ENCODE results near the gene TEX51. TPM values are rescaled to one million over a fixed set of nuclear protein-coding genes. Genes with fewer than 3 reads are reported as not detected.

Gene TEX51
- total RNA-seq, 1 experiment from 2014 or later, result not detected

GRCh38 chr2:126858991-126859390 is 39.7 kb upstream of the TEX51 start:
- no TSS peak for BruUV-seq (replicated peaks)
- ChIA-PET POLR2A (no interaction called here), CTCF (no interaction called here), RAD21 (ENCODE audit: low non-redundant PET in 1 of 2, low total read pairs in 2 of 2, uncharacterized antibody in 2 of 2, unreplicated experiment in 2 of 2) (no interaction called here)
- Histone ChIP-seq H3K4me3 (replicated peaks in 1 of 2; ENCODE audit: low read depth in 1 of 2, low read length in 2 of 2) (no peak overlapping the region), H2AFZ (ENCODE audit: low read depth, low read length, poor library complexity, severe bottlenecking) (no peak overlapping the region), H3K79me2 (ENCODE audit: insufficient read depth, low read length) (no peaks in the 10 kb centered on the region), H3K9ac (ENCODE audit: low read length) (no peak overlapping the region), H3K4me1 (ENCODE audit: control insufficient read depth in 1 of 2, insufficient read depth in 2 of 2, low read length in 2 of 2) (no peaks in the 10 kb centered on the region), H3K9me2 (ENCODE audit: insufficient read depth) (no peaks in the 10 kb centered on the region), H3K27ac (ENCODE audit: low read depth, low read length) (no peak overlapping the region), H3K36me3 (ENCODE audit: control insufficient read depth in 1 of 2, insufficient read depth in 2 of 2, low read length in 2 of 2) (no peaks in the 10 kb centered on the region), H3K4me2 (ENCODE audit: low read length) (no peak overlapping the region), H3K9me3 (ENCODE audit: control insufficient read depth in 1 of 2, insufficient read depth in 1 of 2, low read depth in 1 of 2, low read length in 2 of 2) (no peaks in the 10 kb centered on the region), H4K20me1 (ENCODE audit: insufficient read depth) (no peaks in the 10 kb centered on the region), H3K27me3 (ENCODE audit: insufficient read depth, low read length) (peaks cover 43% of the 10 kb centered on the region; the same call in 1 of the 2 replicates)
- ATAC-seq (no peak), DNase-seq (ENCODE audit: low read depth, low spot score) (no peak)
- intact Hi-C loops (cut with micrococcal nuclease), result no loop called here
- no peak for TF ChIP-seq POLR2AphosphoS5 (IDR thresholded peaks at IDR 0.05; ENCODE audit: low read depth, low read length)
- TF ChIP-seq, protein P1, sequence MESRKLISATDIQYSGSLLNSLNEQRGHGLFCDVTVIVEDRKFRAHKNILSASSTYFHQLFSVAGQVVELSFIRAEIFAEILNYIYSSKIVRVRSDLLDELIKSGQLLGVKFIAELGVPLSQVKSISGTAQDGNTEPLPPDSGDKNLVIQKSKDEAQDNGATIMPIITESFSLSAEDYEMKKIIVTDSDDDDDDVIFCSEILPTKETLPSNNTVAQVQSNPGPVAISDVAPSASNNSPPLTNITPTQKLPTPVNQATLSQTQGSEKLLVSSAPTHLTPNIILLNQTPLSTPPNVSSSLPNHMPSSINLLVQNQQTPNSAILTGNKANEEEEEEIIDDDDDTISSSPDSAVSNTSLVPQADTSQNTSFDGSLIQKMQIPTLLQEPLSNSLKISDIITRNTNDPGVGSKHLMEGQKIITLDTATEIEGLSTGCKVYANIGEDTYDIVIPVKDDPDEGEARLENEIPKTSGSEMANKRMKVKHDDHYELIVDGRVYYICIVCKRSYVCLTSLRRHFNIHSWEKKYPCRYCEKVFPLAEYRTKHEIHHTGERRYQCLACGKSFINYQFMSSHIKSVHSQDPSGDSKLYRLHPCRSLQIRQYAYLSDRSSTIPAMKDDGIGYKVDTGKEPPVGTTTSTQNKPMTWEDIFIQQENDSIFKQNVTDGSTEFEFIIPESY (IDR thresholded peaks at IDR 0.05; ENCODE audit: extremely low read depth, insufficient replicate concordance, low read length), result no peak
- no peak for TF ChIP-seq ELF1 (IDR thresholded peaks at IDR 0.05; ENCODE audit: borderline replicate concordance, low read depth)
- no peak for TF ChIP-seq JUND (IDR thresholded peaks at IDR 0.05)
- no peak for TF ChIP-seq SRF (IDR thresholded peaks at IDR 0.05; ENCODE audit: low read depth)
- TF ChIP-seq EZH2 (IDR thresholded peaks at IDR 0.05), result no peak
- no peak for TF ChIP-seq CEBPB (IDR thresholded peaks at IDR 0.05; ENCODE audit: low read depth)

DNA sequence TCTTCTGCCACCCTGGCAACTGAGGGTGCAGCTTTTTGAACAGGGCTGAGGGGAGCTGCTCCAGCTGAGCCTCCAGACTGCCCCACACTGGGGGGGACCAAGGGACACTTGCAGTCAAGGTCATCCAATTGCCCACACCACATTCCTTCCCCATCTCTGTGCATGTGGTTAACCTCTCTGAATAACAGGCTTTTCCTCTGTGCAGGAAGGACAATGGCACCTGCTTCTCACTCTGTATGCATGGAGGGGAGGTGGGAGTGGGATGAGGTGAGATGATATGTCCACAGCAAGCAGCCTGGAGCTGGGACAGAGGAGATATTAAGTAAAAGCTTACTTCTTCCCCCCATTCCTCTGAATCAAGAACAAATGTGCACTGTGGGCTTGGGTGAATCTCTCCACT is 39.1 kb upstream of the TEX51 start:
- H3K4me2 ChIP-seq (ENCODE audit: low read length), result no peak overlapping the region
- ATAC-seq, result no peak
- TF ChIP-seq EZH2 (IDR thresholded peaks at IDR 0.05) (no peak), RAD21 (IDR thresholded peaks at IDR 0.05; ENCODE audit: low read depth) (no peak), YY1 (IDR thresholded peaks at IDR 0.05; ENCODE audit: extremely low read depth, insufficient replicate concordance, low read depth, low read length) (no peak), SP1 (IDR thresholded peaks at IDR 0.05; ENCODE audit: low read depth) (no peak), FOSL1 (IDR thresholded peaks at IDR 0.05; ENCODE audit: low read depth) (no peak), ZFX (IDR thresholded peaks at IDR 0.05) (no peak), POLR2A (IDR thresholded peaks at IDR 0.05; ENCODE audit: borderline replicate concordance, extremely low read depth, insufficient read depth, insufficient read length) (no peak), EGR1 (IDR thresholded peaks at IDR 0.05; ENCODE audit: low read depth) (no peak), CEBPB (IDR thresholded peaks at IDR 0.05; ENCODE audit: low read depth) (no peak), JUND (IDR thresholded peaks at IDR 0.05) (no peak), SIN3A (IDR thresholded peaks at IDR 0.05; ENCODE audit: low read depth) (no peak), ELF1 (IDR thresholded peaks at IDR 0.05; ENCODE audit: borderline replicate concordance, low read depth) (no peak)
- TF ChIP-seq, protein P2, sequence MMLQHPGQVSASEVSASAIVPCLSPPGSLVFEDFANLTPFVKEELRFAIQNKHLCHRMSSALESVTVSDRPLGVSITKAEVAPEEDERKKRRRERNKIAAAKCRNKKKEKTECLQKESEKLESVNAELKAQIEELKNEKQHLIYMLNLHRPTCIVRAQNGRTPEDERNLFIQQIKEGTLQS (IDR thresholded peaks at IDR 0.05), result no peak
- TF ChIP-seq, protein P3, sequence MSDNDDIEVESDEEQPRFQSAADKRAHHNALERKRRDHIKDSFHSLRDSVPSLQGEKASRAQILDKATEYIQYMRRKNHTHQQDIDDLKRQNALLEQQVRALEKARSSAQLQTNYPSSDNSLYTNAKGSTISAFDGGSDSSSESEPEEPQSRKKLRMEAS (IDR thresholded peaks at IDR 0.05), result no peak
- TF ChIP-seq, protein P1 (IDR thresholded peaks at IDR 0.05; ENCODE audit: extremely low read depth, insufficient replicate concordance, low read length), result no peak

More for the DNA sequence above, 39.1 kb upstream of the TEX51 start:
- RAD21 ChIA-PET (ENCODE audit: low non-redundant PET in 1 of 2, low total read pairs in 2 of 2, uncharacterized antibody in 2 of 2, unreplicated experiment in 2 of 2), result no interaction called here
- Histone ChIP-seq H4K20me1 (ENCODE audit: insufficient read depth) (no peaks in the 10 kb centered on the region), H3K27ac (ENCODE audit: low read depth, low read length) (no peak overlapping the region), H3K9me3 (ENCODE audit: control insufficient read depth in 1 of 2, insufficient read depth in 1 of 2, low read depth in 1 of 2, low read length in 2 of 2) (no peaks in the 10 kb centered on the region), H3K36me3 (ENCODE audit: control insufficient read depth in 1 of 2, insufficient read depth in 2 of 2, low read length in 2 of 2) (no peaks in the 10 kb centered on the region), H3K4me1 (ENCODE audit: control insufficient read depth in 1 of 2, insufficient read depth in 2 of 2, low read length in 2 of 2) (no peaks in the 10 kb centered on the region), H3K4me3 (replicated peaks in 1 of 2; ENCODE audit: low read depth in 1 of 2, low read length in 2 of 2) (no peak overlapping the region), H2AFZ (ENCODE audit: low read depth, low read length, poor library complexity, severe bottlenecking) (no peak overlapping the region), H3K79me2 (ENCODE audit: insufficient read depth, low read length) (no peaks in the 10 kb centered on the region), H3K9me2 (ENCODE audit: insufficient read depth) (no peaks in the 10 kb centered on the region), H3K9ac (ENCODE audit: low read length) (no peak overlapping the region), H3K27me3 (ENCODE audit: insufficient read depth, low read length) (peaks cover 39% of the 10 kb centered on the region; the same call in 1 of the 2 replicates)
- CTCF ChIA-PET, result no interaction called here
- no TSS peak for BruUV-seq (replicated peaks)
- intact Hi-C loops (cut with micrococcal nuclease), result no loop called here
- no peak for DNase-seq (ENCODE audit: low read depth, low spot score)
- POLR2A ChIA-PET, result no interaction called here

All from HCT116 (cell line).